ENCODE data around the gene RNF114.

The RNF114 gene

DNA sequence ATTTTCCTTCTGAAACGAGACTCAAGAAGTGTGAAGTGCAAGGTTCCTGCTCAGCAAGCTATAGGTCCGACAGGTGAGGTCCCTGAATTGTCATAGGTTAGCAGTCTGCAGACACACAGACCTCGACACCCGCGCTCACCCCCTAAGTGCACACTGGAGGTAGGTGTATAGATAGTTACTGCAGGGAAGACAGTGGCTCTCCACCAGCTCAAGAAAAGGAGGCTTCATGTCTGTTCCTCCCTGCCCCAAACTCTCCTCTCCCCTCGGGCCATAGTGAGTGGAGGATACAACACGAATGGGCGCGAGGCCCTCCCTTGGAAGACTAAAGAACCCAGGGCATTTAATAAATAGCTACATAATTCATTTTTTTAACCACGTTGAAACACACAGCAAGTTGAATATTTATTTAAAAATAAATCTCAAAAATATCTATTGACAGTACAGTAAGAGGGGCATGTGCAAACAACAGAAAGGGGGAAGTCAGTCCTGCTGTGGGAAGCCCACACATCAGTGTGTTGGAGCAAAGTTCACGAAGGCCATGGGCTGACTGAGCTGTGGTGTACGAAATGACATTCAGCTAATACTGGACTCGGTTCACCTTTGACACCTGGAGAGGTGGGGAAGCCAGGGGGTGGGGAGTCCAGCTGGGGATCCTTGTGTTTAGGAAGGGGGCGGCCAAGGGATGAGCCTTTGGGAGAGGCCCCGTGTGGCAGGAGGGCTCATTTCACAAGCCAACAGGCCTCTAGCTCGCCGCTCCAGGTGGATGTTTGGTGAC is 31.6 kb upstream of the RNF114 start:
- DNase-seq: no peak

DNA sequence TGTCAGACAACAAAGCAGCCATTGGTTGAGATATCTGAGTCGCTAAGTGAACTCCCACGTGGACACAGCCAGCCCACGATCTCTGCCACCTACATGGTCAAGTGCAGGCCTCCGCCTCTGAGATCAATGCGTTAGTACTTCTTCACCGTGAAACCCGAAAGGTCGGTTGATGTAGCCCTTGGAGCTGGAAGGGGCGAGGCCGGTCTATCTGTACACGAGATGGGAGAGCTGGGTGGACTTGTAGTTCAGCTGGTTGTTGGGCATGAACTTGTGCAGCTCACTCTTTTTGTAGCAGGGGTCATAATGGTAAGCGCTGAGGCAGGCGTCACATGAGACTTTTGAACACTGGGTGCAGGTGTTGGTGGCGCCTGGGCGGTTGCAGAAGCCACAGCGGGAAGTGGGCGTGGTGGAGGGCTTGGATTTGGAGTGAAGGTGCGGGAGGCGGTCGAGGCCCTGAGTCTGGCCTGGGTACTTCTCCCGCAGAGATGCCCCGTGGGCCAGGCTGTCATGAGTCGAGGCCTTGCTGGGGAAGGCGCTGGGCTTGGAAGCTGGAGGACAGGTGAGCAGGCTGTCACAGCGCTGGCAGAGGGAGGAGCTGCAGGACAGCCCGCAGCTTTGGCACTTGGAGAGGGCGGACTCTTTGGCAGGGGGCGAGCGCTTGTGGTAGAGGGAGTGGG is 30.6 kb upstream of the RNF114 start:
- no peak for DNase-seq

DNA sequence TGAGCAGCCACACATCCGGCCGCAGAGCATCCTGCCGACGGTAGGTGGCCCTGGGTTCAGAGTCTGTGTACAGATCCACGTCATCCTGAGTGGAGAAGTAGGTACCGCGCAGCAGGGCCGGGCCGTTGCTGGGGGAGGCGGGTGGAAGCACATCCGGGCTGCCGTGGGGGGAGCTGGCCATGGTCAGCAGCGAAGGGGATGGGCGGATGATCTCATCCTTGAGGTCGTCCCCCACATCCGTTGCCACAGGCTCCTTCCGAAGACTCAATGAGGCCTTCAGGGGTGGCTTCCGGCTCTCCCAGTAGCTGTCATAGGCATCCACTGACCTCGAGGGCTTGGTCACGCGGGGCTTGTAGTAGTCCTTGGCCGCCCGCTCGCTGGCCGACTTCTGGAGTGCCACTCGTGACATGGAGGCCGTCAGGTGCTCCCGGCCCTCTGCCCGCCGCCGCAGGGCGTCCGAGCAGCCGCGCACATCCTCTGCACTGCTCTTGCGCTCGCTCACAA is 30.0 kb upstream of the RNF114 start:
- no peak for DNase-seq

DNA sequence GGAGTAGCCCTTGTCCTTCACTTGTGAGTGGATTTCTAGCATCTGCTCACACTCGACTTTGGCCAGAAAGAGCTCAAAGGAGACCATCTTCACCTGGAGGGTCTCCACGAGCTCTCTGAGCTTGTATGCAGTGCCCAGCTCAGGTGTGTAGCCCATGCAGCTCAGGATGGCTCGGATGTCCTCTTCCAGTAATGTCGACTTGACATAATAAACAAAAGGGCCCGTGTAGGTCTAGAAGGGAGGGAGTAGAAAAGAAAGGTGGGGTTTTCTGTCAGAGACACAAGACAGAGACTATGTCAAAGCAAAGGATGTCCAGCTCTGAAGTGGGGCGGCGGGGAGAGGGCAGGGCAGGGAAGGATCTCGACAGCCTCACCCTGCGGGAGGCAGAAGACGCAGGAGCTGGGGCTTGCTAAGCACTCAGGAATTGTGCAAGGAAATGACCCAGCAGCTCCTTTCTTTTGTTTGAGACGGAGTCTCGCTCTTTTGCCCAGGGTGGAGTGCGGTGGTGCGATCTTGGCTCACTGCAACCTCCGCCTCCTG is 29.5 kb upstream of the RNF114 start:
- no peak for DNase-seq

DNA sequence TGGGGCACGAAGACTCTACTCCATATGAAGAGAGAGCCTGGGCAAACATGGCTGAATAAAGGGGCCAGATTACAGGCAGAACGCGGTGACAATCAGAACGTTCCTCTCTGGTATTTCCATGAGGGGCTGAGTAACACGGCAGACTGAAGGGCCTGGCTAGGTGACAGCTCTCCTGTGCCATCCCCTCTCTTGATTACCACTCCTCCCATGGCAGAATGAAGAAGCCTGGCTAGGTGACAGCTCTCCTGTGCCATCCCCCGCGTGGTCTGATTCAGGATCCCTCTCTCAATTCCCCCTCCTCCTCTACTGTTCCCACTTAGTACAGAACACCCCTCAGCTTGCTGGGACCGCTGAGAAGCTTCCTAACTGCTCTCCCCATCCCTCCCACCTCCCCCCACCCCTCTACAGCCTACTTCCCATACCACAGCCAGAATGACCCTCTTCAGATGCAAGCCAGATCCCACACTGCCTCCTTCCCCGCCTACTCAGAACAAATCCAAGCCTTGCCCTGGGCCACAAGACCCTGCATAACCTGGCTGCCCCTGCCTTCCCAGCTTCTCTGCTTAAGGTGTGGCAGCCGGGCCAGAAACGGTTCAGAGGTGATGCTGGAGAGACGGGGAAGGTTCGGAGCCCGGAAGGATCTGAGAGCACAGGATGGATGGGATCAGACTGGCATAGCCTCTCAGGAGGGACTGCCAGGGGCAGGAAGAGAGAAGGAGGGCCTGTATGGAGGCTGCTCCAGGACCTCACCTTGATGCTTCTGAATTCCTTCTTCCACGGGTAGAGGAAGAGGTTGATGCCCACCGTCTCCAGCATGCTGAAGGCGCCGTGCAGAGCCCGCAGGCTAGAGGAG is 28.6 kb upstream of the RNF114 start:
- no peak for DNase-seq

DNA sequence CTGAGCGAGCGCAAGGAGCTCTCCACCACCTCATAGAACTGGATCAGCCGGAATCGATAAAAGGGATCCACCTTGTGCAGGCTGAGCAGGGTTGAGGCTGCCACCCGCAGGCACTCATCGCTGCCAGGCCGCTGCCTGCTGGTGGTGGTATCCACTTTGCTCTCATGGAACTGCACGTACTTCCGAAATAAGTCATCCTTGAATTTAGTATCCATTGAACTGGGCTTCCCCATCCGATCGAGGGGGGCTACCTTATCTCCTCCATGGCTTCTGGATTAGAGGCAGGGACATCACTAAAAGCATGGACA is 28.0 kb upstream of the RNF114 start:
- DNase-seq: no peak

DNA sequence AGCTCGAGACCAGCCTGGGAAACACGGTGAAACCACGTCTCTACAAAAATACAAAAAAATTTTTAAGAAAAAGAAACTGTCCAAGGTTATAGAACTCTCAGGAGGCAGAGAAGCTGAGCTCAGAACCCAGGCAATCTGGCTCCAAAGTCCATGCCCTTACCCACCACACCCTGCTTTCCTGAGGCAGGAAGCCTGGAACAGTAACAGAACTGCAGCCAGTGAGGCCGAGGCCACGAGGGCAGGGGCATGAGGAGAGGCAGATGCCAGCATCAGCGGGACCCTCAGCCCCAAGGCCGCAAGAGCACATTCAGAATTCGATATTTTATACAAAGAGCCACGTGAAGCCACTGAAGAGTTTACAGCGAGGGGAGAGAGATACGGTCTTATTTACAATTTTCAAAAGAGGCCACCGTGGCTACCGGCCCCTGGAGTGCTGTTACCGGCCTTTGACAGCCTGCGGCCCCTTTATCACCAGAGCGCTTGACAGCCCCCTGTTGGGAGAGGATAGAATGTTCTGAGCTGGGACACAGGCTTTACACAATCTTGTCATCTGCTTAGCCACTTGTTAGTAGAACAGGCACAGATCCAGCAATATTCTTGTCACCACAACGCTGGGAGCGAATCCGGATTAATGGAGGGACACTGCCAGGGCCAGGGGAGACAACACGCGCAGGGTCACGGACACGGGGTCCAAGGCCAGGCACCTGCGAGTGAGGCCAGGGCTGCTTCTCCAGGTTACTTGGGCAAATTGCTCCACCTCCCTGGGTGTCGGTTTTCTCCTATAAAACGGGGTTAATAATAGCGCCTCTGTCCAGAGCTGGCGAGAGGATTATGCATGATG is 26.5 kb upstream of the RNF114 start:
- no peak for DNase-seq

DNA sequence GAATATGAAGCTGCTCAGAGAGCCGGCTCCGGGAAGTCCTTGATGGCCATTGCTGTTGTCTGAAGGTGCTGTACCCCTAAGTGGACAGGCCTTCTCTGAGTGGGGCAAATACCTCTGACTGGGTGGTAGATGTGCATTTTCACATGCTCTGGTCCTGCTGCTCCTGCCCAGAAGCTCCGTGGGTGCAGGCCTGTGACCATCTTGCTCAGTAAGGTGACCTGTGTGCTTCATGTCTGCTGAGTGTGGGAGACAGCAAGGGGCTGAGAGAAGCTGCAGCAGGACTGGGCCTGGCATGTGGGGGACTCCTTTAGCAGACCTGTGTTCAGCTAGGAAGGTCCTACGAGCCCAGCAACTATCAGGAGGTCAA is 25.9 kb upstream of the RNF114 start:
- DNase-seq: no peak

DNA sequence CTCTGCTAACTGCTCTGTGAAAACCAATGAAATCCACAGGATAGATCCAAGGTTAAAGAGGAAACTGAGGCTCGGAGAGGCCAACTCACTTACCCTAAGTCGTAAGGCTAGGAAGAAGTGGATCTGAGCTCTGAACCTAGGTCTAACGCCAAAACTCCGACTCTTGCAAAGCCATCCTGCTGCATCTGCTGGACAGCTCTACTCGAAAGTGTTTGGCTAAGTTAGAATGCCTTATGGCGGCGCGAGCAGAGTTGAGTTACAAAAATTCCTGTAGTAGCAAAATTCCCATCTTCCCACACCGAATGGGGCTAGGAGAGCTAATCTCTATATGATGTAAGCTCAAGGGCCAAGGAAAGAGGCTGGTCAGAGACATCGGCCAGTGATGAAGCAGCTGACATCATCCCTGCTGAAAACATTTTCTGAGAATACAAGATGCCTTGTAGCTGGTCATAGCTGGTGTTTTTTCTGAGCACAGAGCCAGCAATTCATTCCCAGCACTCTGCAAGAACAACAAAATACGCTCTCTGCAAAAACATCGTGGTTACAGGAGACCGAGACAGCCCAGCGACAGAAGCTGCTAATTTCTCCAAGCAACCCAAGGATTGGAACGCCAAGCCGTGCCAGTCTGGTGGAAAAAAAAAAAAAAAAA is 22.7 kb upstream of the RNF114 start:
- DNase-seq: no peak

DNA sequence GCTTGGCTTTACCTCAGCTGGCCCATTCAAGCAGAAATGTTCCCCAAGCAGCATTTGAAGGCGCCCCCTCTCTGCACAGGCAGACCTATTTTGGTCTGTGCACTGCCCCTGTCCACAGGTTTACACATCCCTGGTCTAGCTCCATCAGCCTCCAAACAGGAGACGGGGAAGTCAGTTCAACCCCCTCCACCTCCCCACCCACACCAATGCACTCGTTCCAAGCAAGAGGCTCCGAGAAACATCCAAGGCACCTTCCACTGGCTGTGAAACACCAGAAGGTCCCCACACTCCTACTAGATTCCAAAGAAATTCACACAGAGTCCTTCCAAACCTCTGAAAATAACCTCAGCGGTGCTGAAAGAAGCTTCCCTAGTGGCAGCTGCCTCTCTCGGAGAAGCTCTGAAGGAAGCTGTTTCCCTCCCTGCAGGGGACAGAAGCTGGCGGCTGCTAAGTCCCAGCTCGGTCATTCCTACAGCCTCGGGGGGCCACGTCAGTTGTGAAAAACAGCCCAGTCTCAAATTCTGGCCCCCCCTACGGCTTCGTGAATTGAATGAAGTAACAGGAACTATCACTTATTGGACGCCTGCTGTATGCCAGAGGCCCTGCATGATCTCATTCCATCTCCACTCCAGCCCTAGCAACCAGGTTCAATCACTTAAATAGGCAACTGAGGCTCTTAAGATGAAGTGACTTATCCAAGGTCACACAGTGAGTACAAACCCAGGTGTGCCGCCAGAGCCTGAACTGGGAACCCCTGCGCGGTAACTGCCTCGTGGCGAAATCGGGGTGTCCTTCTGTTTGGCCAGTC is 21.7 kb upstream of the RNF114 start:
- DNase-seq: no peak

DNA sequence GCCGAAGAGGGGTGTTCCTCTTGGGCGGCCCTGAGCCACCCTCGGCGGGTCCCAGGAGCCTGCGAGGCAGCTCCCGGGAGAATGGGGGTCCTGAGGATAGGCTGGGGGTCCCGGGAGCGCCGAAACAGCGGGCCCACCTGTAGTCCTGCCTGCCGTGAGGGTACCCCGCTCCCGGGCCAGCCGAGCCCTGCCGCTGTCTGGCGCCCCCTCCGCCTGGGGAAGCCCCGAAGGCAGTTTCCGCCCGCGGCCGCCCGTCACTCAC is 21.1 kb upstream of the RNF114 start:
- no peak for DNase-seq

DNA sequence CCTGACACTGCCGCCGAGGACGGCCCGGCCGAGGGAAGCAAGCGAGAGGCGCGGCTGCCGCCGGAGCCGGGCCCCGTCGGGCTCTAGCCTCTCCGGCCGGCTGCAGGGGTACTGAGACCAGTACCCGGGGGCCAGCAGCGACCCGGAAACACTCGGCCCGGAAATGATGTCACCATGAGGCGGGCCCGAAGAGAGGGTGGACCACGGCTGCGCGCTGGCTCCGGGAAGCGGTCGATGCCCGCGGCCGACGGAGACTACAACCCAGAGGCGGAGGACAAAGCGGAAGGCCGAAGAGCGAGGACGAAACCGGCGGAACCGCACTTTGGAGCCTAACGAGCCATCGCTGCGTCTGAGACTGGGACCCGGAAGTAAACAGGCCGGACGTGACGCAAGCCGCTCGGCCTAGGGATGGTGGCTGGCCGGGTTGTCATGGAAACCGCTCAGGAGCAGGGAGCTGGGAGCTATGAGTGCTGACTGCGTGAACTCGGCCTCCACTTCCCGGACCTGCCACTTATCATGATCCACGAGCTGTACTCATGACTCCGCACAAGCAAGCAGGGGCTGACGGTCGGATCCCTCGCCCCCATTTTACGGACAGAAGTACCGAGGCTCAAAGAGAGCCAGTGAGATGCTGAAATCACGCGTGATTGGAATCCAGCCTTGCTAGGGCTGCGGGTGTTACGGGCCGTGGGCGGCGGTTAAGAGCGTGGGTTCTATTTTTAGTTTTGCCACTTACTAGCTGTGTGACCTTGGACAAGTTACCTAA is 20.6 kb upstream of the RNF114 start, which contains the start of gene SPATA2:
Gene SPATA2, minus strand, starts transcription at position 150 of the 766 bp plus-strand sequence. CDS start 7,039 bp downstream, outside the sequence.
- peak; percentile 94 for DNase-seq

DNA sequence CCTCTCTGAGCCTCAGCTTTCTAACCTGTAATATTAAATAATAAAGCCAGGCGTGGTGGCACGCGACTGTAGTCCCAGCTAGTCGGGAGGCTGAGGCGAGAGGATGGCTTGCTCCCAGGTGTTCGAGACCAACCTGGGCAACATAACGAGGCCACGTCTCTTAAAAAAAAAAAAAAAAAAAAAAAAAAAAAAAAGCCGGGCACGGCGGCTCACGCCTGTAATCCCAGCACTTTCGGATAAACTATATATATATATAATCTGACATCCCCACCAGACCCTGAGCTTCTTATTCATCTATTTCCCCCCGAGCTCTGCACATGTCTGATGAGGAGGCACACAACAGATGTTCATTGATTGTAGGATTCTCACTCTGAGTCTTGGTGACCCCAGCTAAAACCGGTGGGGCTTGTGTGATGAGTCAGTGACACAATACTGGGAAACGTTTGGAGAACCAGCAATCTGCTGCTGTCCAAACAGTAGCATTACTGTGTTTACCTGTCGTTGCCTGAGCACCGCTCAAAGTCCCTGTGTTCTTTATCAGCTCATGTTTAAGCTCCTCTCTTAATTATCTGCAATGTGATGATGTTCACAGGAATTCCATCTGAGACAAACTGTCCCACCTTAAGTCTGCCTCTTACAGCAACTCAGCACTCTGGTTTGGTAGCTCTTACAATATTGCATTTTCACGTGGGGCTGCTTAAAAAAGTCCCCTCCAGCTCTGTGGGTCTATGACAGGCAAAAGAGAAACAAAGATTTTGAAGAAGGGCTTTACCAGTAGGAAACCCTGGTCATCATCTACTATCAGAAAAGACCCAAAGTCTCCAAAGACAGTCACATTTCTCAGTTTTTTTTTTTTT is 19.8 kb upstream of the RNF114 start:
- DNase-seq: no peak

DNA sequence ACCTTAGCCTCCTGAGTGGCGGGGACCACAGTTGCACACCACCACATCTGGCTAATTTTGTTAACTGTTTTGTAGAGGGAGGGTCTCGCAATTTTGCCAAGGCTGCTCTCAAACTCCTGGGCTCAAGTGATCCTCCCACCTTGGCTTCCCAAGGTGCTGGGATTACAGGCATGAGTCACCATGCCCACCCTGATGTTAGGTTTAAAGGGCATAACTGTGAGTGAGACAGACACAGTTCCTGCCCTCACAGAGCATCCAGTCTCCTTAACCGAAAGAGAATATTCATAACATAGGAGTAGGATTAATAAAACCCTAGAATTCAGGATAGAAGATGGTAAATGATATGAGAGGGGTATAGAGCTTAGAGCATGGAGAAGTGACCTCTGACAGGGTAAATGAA is 17.8 kb upstream of the RNF114 start:
- DNase-seq: no peak

DNA sequence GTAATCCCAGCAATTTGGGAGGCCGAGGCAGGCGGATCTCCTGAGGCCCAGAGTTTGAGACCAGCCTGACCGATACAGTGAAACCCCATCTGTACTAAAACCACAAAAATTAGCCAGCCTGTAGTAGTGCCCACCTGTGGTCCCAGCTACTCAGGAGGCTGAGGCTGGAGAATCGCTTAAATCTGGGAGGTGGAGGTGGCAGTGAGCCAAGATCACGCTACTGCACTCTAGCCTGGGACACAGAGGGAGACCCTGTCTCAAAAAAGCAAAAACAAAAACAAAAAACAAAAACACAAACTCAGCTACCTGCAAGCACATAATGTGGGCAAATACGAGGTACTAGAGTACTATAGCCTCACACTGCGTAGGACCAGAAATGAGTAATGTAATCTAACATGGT is 17.2 kb upstream of the RNF114 start:
- no peak for DNase-seq

DNA sequence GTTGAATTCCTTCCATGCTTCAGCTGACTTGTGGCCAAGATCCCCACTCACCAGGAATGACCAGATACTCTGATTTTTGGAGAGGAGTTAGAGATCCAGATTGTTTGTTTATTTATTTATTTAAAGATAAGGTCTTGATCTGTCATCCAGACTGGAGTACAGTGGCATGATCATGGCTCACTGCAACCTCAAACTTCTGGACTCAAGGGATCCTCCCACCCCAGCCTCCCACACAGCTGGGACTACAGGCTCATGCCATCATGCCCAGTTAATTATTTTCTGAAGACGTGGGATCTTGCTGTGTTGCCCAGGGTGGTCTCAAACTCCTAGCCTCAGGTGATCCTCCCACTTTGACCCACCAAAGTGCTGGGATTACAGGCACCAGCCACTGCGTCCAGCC is 16.7 kb upstream of the RNF114 start:
- DNase-seq: no peak

DNA sequence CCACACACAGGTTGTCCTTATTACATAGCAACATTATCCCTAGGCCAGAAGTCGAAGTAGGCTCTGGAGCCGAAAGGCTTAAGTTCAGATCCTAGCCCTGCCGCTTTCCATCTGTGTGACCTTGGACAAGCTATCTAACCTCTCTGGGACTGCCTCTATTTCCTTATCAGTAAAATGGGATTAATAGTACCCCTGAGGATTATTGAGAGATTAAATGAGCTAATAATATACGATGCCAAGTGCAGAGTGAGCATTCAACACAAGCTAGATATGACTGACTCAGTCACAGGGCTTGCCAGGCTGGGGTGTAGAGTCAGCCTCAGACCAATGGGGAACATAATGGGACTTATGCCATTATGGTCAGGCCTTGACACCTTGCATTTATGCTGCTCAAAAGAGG is 11.9 kb upstream of the RNF114 start:
- DNase-seq: no peak

DNA sequence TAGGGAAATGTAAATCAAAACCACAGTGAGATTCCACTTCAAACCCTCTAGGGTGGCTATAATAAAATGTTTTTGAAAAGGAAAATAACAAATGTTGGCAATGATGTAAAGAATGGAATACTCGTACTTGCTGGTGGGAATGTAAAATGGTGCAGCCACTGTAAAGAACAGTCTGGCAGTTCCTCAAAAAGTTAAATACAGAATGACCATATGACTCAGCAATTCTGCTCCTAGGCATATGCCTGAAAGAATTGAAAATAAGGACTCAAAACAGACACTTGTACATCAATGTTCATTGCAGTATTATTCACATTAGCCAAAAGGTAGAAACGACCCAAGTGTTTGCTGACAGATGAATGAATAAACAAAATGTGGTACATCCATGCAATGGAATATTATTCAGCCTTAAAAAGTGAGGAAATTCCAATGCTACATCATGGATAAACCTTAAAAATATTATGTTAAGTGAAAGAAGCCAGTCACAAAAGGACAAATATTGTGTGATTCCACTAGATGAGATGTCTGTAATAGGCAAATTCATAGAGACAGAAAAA is 10.2 kb upstream of the RNF114 start:
- no peak for DNase-seq

All from NCI-H510A (cell line).